DLD1 (cell line): ENCODE measurements around the gene SGSM2.

Experiments used
- in situ Hi-C: cut with HindIII; loops from 2 replicates; pipeline ENCODE4 v1.10.0; 2017; ENCODE audit warnings: low sequenced_read_pairs

The SGSM2 gene

GRCh38 chr17:2335726-2336214 is 1.5 kb upstream of the SGSM2 start:
- in situ Hi-C loops: no loop called here

- in situ Hi-C loops: no loop called here
Observed at GRCh38 chr17:2336215-2336851, 968 bp upstream of the SGSM2 start, which contains the start of gene TSR1. Gene TSR1, minus strand, starts transcription at chr17:2336457. Its CDS starts 30 bp downstream, at chr17:2336427.

GRCh38 chr17:2337544-2338314 is 428 bp downstream of the SGSM2 start:
- in situ Hi-C loops: no loop called here

- in situ Hi-C loops: no loop called here
Observed at GRCh38 chr17:2338315-2338657, 985 bp downstream of the SGSM2 start.

- in situ Hi-C loops: no loop called here
Observed at GRCh38 chr17:2343421-2343820, 6.1 kb downstream of the SGSM2 start.

- in situ Hi-C loops: no loop called here
Observed at GRCh38 chr17:2344528-2344927, 7.2 kb downstream of the SGSM2 start.

- in situ Hi-C loops: no loop called here
Observed at GRCh38 chr17:2346475-2346874, 9.2 kb downstream of the SGSM2 start.

GRCh38 chr17:2347805-2348685 is 10.7 kb downstream of the SGSM2 start:
- in situ Hi-C loops: no loop called here

- in situ Hi-C loops: no loop called here
Observed at GRCh38 chr17:2351269-2351668, 14.0 kb downstream of the SGSM2 start.

GRCh38 chr17:2354311-2354710 is 17.0 kb downstream of the SGSM2 start:
- in situ Hi-C loops: no loop called here

GRCh38 chr17:2357237-2357636 is 19.9 kb downstream of the SGSM2 start:
- in situ Hi-C loops: no loop called here

- in situ Hi-C loops: no loop called here
Observed at GRCh38 chr17:2357931-2358434, 20.7 kb downstream of the SGSM2 start.

GRCh38 chr17:2361010-2361760 is 23.9 kb downstream of the SGSM2 start:
- in situ Hi-C loops: no loop called here

- in situ Hi-C loops: no loop called here
Observed at GRCh38 chr17:2362016-2362415, 24.7 kb downstream of the SGSM2 start.

GRCh38 chr17:2362416-2362815 is 25.1 kb downstream of the SGSM2 start:
- in situ Hi-C loops: no loop called here

- in situ Hi-C loops: no loop called here
Observed at GRCh38 chr17:2362881-2363280, 25.6 kb downstream of the SGSM2 start.

GRCh38 chr17:2363318-2363717 is 26.0 kb downstream of the SGSM2 start:
- in situ Hi-C loops: no loop called here

- in situ Hi-C loops: no loop called here
Observed at GRCh38 chr17:2363851-2364762, 26.8 kb downstream of the SGSM2 start.

GRCh38 chr17:2364763-2365116 is 27.4 kb downstream of the SGSM2 start:
- in situ Hi-C loops: no loop called here

GRCh38 chr17:2365132-2365531 is 27.8 kb downstream of the SGSM2 start:
- in situ Hi-C loops: no loop called here
